Measurements from ENCODE around the gene MPV17.
A peak's percentile ranks its signal among the peaks of the same experiment; 100 is the strongest.
"Not testable (repeated sequence)": the region's sequence is repeated elsewhere in the genome, so short reads cannot be mapped to it uniquely, and the experiment has no call there.

Gene MPV17

GRCh38 chr2:27288610-27289009 lies 34.3 kb downstream of the MPV17 start:
- Histone ChIP-seq H3K4me3 (ENCODE audit: low read depth, low read length) (no peak overlapping the region), H3K4me1 (ENCODE audit: control insufficient read depth, insufficient read depth, low read length) (peaks cover 9% of the 10 kb centered on the region), H3K36me3 (ENCODE audit: control insufficient read depth, insufficient read depth, low read length) (no peaks in the 10 kb centered on the region), H3K9ac (ENCODE audit: low read depth, low read length) (no peak overlapping the region), H3K27me3 (ENCODE audit: control insufficient read depth, insufficient read depth, low read length) (no peaks in the 10 kb centered on the region), H3K9me3 (ENCODE audit: control insufficient read depth, insufficient read depth, low read length) (no peaks in the 10 kb centered on the region)

- Histone ChIP-seq H3K9ac (ENCODE audit: low read depth, low read length) (no peak overlapping the region), H3K4me3 (ENCODE audit: low read depth, low read length) (no peak overlapping the region), H3K4me1 (ENCODE audit: control insufficient read depth, insufficient read depth, low read length) (peaks cover 24% of the 10 kb centered on the region), H3K36me3 (ENCODE audit: control insufficient read depth, insufficient read depth, low read length) (no peaks in the 10 kb centered on the region), H3K27me3 (ENCODE audit: control insufficient read depth, insufficient read depth, low read length) (peaks cover 6% of the 10 kb centered on the region), H3K9me3 (ENCODE audit: control insufficient read depth, insufficient read depth, low read length) (no peaks in the 10 kb centered on the region)
These were observed 37.4 kb downstream of the MPV17 start for GRCh38 chr2:27285481-27285880.

- H3K9me3 ChIP-seq (ENCODE audit: control insufficient read depth, insufficient read depth, low read length), result no peaks in the 10 kb centered on the region
- no peak overlapping the region for H3K4me3 ChIP-seq (ENCODE audit: low read depth, low read length)
- H3K9ac ChIP-seq (ENCODE audit: low read depth, low read length), result no peak overlapping the region
- peaks cover 24% of the 10 kb centered on the region for H3K4me1 ChIP-seq (ENCODE audit: control insufficient read depth, insufficient read depth, low read length)
- H3K27me3 ChIP-seq (ENCODE audit: control insufficient read depth, insufficient read depth, low read length), result peaks cover 6% of the 10 kb centered on the region
- no peaks in the 10 kb centered on the region for H3K36me3 ChIP-seq (ENCODE audit: control insufficient read depth, insufficient read depth, low read length)
These were observed 37.9 kb downstream of the MPV17 start for GRCh38 chr2:27284996-27285395.

- H3K9me3 ChIP-seq (ENCODE audit: control insufficient read depth, insufficient read depth, low read length), result no peaks in the 10 kb centered on the region
- H3K4me1 ChIP-seq (ENCODE audit: control insufficient read depth, insufficient read depth, low read length), result peaks cover 24% of the 10 kb centered on the region
- peak overlapping the region; percentile 40 for H3K4me3 ChIP-seq (ENCODE audit: low read depth, low read length)
- H3K27me3 ChIP-seq (ENCODE audit: control insufficient read depth, insufficient read depth, low read length), result peaks cover 6% of the 10 kb centered on the region
- H3K9ac ChIP-seq (ENCODE audit: low read depth, low read length), result peak overlapping the region; percentile 39
- H3K36me3 ChIP-seq (ENCODE audit: control insufficient read depth, insufficient read depth, low read length), result no peaks in the 10 kb centered on the region
These were observed 40.0 kb downstream of the MPV17 start for GRCh38 chr2:27282892-27283291.

GRCh38 chr2:27281855-27282559 lies 40.9 kb downstream of the MPV17 start, which contains the start of gene TRIM54:
TSS of gene TRIM54 (plus strand) at chr2:27282429. CDS start at chr2:27282732, 303 bp downstream.
- peaks cover 6% of the 10 kb centered on the region for H3K27me3 ChIP-seq (ENCODE audit: control insufficient read depth, insufficient read depth, low read length)
- peak within 1 kb of the TSS; percentile 40 for H3K4me3 ChIP-seq (ENCODE audit: low read depth, low read length)
- no peaks in the 10 kb centered on the region for H3K36me3 ChIP-seq (ENCODE audit: control insufficient read depth, insufficient read depth, low read length)
- H3K9ac ChIP-seq (ENCODE audit: low read depth, low read length), result peak within 1 kb of the TSS; percentile 39
- no peaks in the 10 kb centered on the region for H3K9me3 ChIP-seq (ENCODE audit: control insufficient read depth, insufficient read depth, low read length)
- H3K4me1 ChIP-seq (ENCODE audit: control insufficient read depth, insufficient read depth, low read length), result peaks cover 24% of the 10 kb centered on the region

- H3K9ac ChIP-seq (ENCODE audit: low read depth, low read length), result no peak overlapping the region
- H3K4me1 ChIP-seq (ENCODE audit: control insufficient read depth, insufficient read depth, low read length), result peaks cover 19% of the 10 kb centered on the region
- peaks cover 6% of the 10 kb centered on the region for H3K27me3 ChIP-seq (ENCODE audit: control insufficient read depth, insufficient read depth, low read length)
- no peaks in the 10 kb centered on the region for H3K36me3 ChIP-seq (ENCODE audit: control insufficient read depth, insufficient read depth, low read length)
- no peaks in the 10 kb centered on the region for H3K9me3 ChIP-seq (ENCODE audit: control insufficient read depth, insufficient read depth, low read length)
- no peak overlapping the region for H3K4me3 ChIP-seq (ENCODE audit: low read depth, low read length)
These were observed 41.5 kb downstream of the MPV17 start for GRCh38 chr2:27281442-27281841.

GRCh38 chr2:27280826-27281225 lies 42.1 kb downstream of the MPV17 start:
- no peak overlapping the region for H3K9ac ChIP-seq (ENCODE audit: low read depth, low read length)
- H3K36me3 ChIP-seq (ENCODE audit: control insufficient read depth, insufficient read depth, low read length), result no peaks in the 10 kb centered on the region
- peaks cover 17% of the 10 kb centered on the region for H3K4me1 ChIP-seq (ENCODE audit: control insufficient read depth, insufficient read depth, low read length)
- no peak overlapping the region for H3K4me3 ChIP-seq (ENCODE audit: low read depth, low read length)
- peaks cover 6% of the 10 kb centered on the region for H3K27me3 ChIP-seq (ENCODE audit: control insufficient read depth, insufficient read depth, low read length)
- no peaks in the 10 kb centered on the region for H3K9me3 ChIP-seq (ENCODE audit: control insufficient read depth, insufficient read depth, low read length)

GRCh38 chr2:27278010-27278409 lies 44.9 kb downstream of the MPV17 start:
- H3K9ac ChIP-seq (ENCODE audit: low read depth, low read length), result no peak overlapping the region
- H3K27me3 ChIP-seq (ENCODE audit: control insufficient read depth, insufficient read depth, low read length), result peaks cover 6% of the 10 kb centered on the region
- no peak overlapping the region for H3K4me3 ChIP-seq (ENCODE audit: low read depth, low read length)
- peaks cover 16% of the 10 kb centered on the region for H3K4me1 ChIP-seq (ENCODE audit: control insufficient read depth, insufficient read depth, low read length)
- H3K9me3 ChIP-seq (ENCODE audit: control insufficient read depth, insufficient read depth, low read length), result no peaks in the 10 kb centered on the region
- no peaks in the 10 kb centered on the region for H3K36me3 ChIP-seq (ENCODE audit: control insufficient read depth, insufficient read depth, low read length)

GRCh38 chr2:27275211-27276150 lies 47.4 kb downstream of the MPV17 start, which contains the start of gene DNAJC5G:
TSS of gene DNAJC5G (plus strand) at chr2:27275433. CDS start at chr2:27276729, 1,296 bp downstream.
- Histone ChIP-seq H3K36me3 (ENCODE audit: control insufficient read depth, insufficient read depth, low read length) (no peaks in the 10 kb centered on the region), H3K4me3 (ENCODE audit: low read depth, low read length) (no peak within 1 kb of the TSS), H3K9ac (ENCODE audit: low read depth, low read length) (no peak within 1 kb of the TSS), H3K27me3 (ENCODE audit: control insufficient read depth, insufficient read depth, low read length) (peaks cover 3% of the 10 kb centered on the region), H3K9me3 (ENCODE audit: control insufficient read depth, insufficient read depth, low read length) (no peaks in the 10 kb centered on the region), H3K4me1 (ENCODE audit: control insufficient read depth, insufficient read depth, low read length) (peaks cover 2% of the 10 kb centered on the region)

- peaks cover 11% of the 10 kb centered on the region for H3K27me3 ChIP-seq (ENCODE audit: control insufficient read depth, insufficient read depth, low read length)
- H3K4me1 ChIP-seq (ENCODE audit: control insufficient read depth, insufficient read depth, low read length); H3K9me3 ChIP-seq (ENCODE audit: control insufficient read depth, insufficient read depth, low read length); H3K9ac ChIP-seq (ENCODE audit: low read depth, low read length); H3K36me3 ChIP-seq (ENCODE audit: control insufficient read depth, insufficient read depth, low read length); H3K4me3 ChIP-seq (ENCODE audit: low read depth, low read length): not testable (repeated sequence)
These were observed 50.1 kb downstream of the MPV17 start for GRCh38 chr2:27272537-27273522.
